MV-4-11 (cell line): ENCODE measurements around the gene CTAGE9.
A peak's percentile ranks its signal among the peaks of the same experiment; 100 is the strongest.

Experiments used
- DNase-seq: peaks from one replicate; lab custom pipeline; 2025; lab: John Stamatoyannopoulos, UW

The CTAGE9 gene

GRCh38 chr6:131673184-131673583, 37.6 kb downstream of the CTAGE9 start:
- DNase-seq: no peak

- no peak for DNase-seq
These were observed 40.9 kb downstream of the CTAGE9 start for GRCh38 chr6:131669891-131670290.

- no peak for DNase-seq
These were observed 47.1 kb downstream of the CTAGE9 start for GRCh38 chr6:131663578-131664165.

GRCh38 chr6:131660195-131660594, 50.6 kb downstream of the CTAGE9 start:
- peak; percentile 81 for DNase-seq
